H1 (cell line): Measurements from ENCODE around the gene THADA. TPM values are rescaled to one million over a fixed set of nuclear protein-coding genes. Genes with fewer than 3 reads are reported as not detected.

Source experiments
- E2F6 ChIP-seq: IDR thresholded peaks from 2 replicates; pipeline ENCODE4 v1.6.1; 2012; ENCODE audit warnings: inconsistent platforms
- RXRA ChIP-seq: IDR thresholded peaks from 2 replicates; pipeline ENCODE4 v1.6.1; 2011; ENCODE audit warnings: low read depth, mild to moderate bottlenecking, low read length, moderate library complexity; ENCODE audit not compliant: insufficient read depth
- SP2 ChIP-seq: IDR thresholded peaks from 2 replicates; pipeline ENCODE4 v1.6.1; 2012; ENCODE audit warnings: mild to moderate bottlenecking, low read length, inconsistent platforms
- TBP ChIP-seq: IDR thresholded peaks from 2 replicates; pipeline ENCODE4 v1.6.1; 2011; ENCODE audit warnings: low read depth, low read length, improper control_type of control experiment
- TEAD4 ChIP-seq: IDR thresholded peaks from 2 replicates; pipeline ENCODE4 v1.6.1; 2012; ENCODE audit warnings: low read depth, low read length, inconsistent platforms, mixed read lengths
- polyA plus RNA-seq, 7 experiments: library from polyadenylated mRNA; depleted of rRNA in 3 of 7; stranded (reverse) in 5 of 7; unstranded in 2 of 7; fragments of >200 nt in 5 of 7; fragments of 200-250 nt in 2 of 7; gene quantifications; 1 replicate in 5 of 7; 2 replicates in 1 of 7; 4 replicates in 1 of 7; pipeline versions ENCODE4 v1.2.1 to v1.2.3, GENCODE V29; 2011 to 2013; ENCODE audit warnings: missing spikeins in 2 of 7, mixed read lengths in 2 of 7
- total RNA-seq: library from RNA; stranded (reverse); fragmentation: NEBNext Ultra II Directional; extraction: Animal tissue kit (Norgen Biotek cat#: 25700); gene quantifications from 2 replicates; pipeline ENCODE4 v1.2.1, GENCODE V29; 2021

The THADA gene
- total and polyA plus RNA-seq, 2 of the 8 experiments (the other 6 are each of a cell fraction or from before 2014, with no cell fraction given): 22.4 to 26.8 TPM

GRCh38 chr2:43397821-43398220, 198.0 kb downstream of the THADA start (continued):
- no peak for TF ChIP-seq E2F6
- TF ChIP-seq TBP: no peak
- TF ChIP-seq SP2: no peak
- TF ChIP-seq RXRA: no peak
- no peak for TF ChIP-seq TEAD4
